MCF 10A (cell line): ENCODE results near the gene PARL. TPM values are rescaled to one million over a fixed set of nuclear protein-coding genes. Genes with fewer than 3 reads are reported as not detected.
A peak's percentile ranks its signal among the peaks of the same experiment; 100 is the strongest.

Experiments
- BruUV-seq: library from RNA; stranded (reverse); fragments of 400-500 nt; replicated peaks from 2 replicates; lab custom pipeline; 2021; lab: Mats Ljungman, UMichigan
- CTCF ChIA-PET: fragments of 300-600 bp; sonication (Branson Sonifier 250); formaldehyde crosslinking; extraction: SDS; loops from one replicate; lab custom pipeline; 2021; ENCODE audit warnings: antibody characterized with exemption, inconsistent platforms; lab: Yijun Ruan, JAX
- POLR2A ChIA-PET: fragments of 300-600, 350-650 bp; sonication (Branson Sonifier 250); formaldehyde crosslinking; extraction: SDS; loops from one replicate; lab custom pipeline; 2020; ENCODE audit warnings: antibody characterized with exemption, inconsistent platforms; lab: Yijun Ruan, JAX
- DNase-seq: peaks from one replicate; pipeline ENCODE4 v3.0.0-alpha.2; 2018; ENCODE audit not compliant: unreplicated experiment
- H3K27ac Mint-ChIP-seq: one replicate; pipeline ENCODE4 v1.8.0; 2022; ENCODE audit warnings: mild to moderate bottlenecking, low read depth, mixed read lengths; ENCODE audit not compliant: unreplicated experiment
- H3K27me3 Mint-ChIP-seq: one replicate; pipeline ENCODE4 v1.8.0; 2022; ENCODE audit warnings: mixed read lengths; ENCODE audit not compliant: insufficient read depth, unreplicated experiment
- H3K36me3 Mint-ChIP-seq: one replicate; pipeline ENCODE4 v1.8.0; 2022; ENCODE audit warnings: mild to moderate bottlenecking, moderate library complexity, mixed read lengths; ENCODE audit not compliant: insufficient read depth, unreplicated experiment
- H3K4me1 Mint-ChIP-seq: one replicate; pipeline ENCODE4 v1.8.0; 2022; ENCODE audit warnings: mixed read lengths; ENCODE audit not compliant: insufficient read depth, unreplicated experiment
- H3K4me3 Mint-ChIP-seq: one replicate; pipeline ENCODE4 v1.8.0; 2022; ENCODE audit warnings: mild to moderate bottlenecking, moderate library complexity, mixed read lengths; ENCODE audit not compliant: unreplicated experiment
- H3K9me3 Mint-ChIP-seq: one replicate; pipeline ENCODE4 v1.8.0; 2022; ENCODE audit warnings: mixed read lengths; ENCODE audit not compliant: unreplicated experiment
- CTCF ChIP-seq: fragments of 200-600 bp; IDR thresholded peaks from one replicate; pipeline ENCODE4 v1.8.0; 2022; ENCODE audit warnings: antibody characterized with exemption, mild to moderate bottlenecking; ENCODE audit not compliant: unreplicated experiment
- intact Hi-C: fragments of 100-400 bp; cut with micrococcal nuclease; formaldehyde crosslinking; loops from 2 replicates; pipeline ENCODE4 v1.14.1; 2022
- total RNA-seq: library from RNA; stranded (reverse); gene quantifications from 2 replicates; pipeline ENCODE4 v1.2.3, GENCODE V29; 2022

The PARL gene
- total RNA-seq, 1 experiment from 2014 or later = 88.0 TPM

- no peak for TF ChIP-seq CTCF
- POLR2A ChIA-PET = no interaction called here
- Mint-ChIP-seq H3K27ac (no peak overlapping the region), H3K27me3 (no peaks in the 10 kb centered on the region), H3K9me3 (no peaks in the 10 kb centered on the region), H3K4me3 (no peak overlapping the region), H3K36me3 (peaks cover 18% of the 10 kb centered on the region), H3K4me1 (peaks cover 2% of the 10 kb centered on the region)
- CTCF ChIA-PET = no interaction called here
- DNase-seq = no peak
- no TSS peak for BruUV-seq
- intact Hi-C loops = no loop called here
Observed at GRCh38 chr3:183930086-183930485, 45.4 kb upstream of the PARL start.

- Mint-ChIP-seq H3K27me3 (no peaks in the 10 kb centered on the region), H3K4me3 (no peak overlapping the region), H3K4me1 (peaks cover 12% of the 10 kb centered on the region), H3K27ac (no peak overlapping the region), H3K9me3 (no peaks in the 10 kb centered on the region), H3K36me3 (peaks cover 35% of the 10 kb centered on the region)
- CTCF ChIA-PET = interaction anchor here (0.7 kb wide), 1 partner anchor 728 kb away, joined by 3 read pairs; no protein-coding TSS in a partner anchor
- intact Hi-C loops = loop anchor here (5.0 kb wide), 1 partner anchor 90 kb away; the partner anchor contains the start of gene ABCC5
- POLR2A ChIA-PET = no interaction called here
- TF ChIP-seq CTCF = no peak
- DNase-seq = no peak
- no TSS peak for BruUV-seq
Observed at GRCh38 chr3:183927059-183927458, 42.4 kb upstream of the PARL start.

- Mint-ChIP-seq H3K4me1 (peaks cover 12% of the 10 kb centered on the region), H3K36me3 (peaks cover 39% of the 10 kb centered on the region), H3K27me3 (no peaks in the 10 kb centered on the region), H3K27ac (peak overlapping the region; percentile 13), H3K9me3 (no peaks in the 10 kb centered on the region), H3K4me3 (peak overlapping the region; percentile 38)
- TF ChIP-seq CTCF = no peak
- intact Hi-C loops = loop anchor here (5.0 kb wide), 1 partner anchor 92 kb away; the partner anchor contains the start of gene ABCC5
- no TSS peak for BruUV-seq
- DNase-seq = peak; percentile 93
- ChIA-PET CTCF (no interaction called here), POLR2A (interaction anchor here (1.0 to 2.1 kb wide), 2 partner anchors 45 to 210 kb away, joined by 3 to 10 read pairs; partner anchors contain the start of gene EIF2B5)
Observed at GRCh38 chr3:183924956-183925355, 40.3 kb upstream of the PARL start.

- Mint-ChIP-seq H3K4me1 (peaks cover 12% of the 10 kb centered on the region), H3K4me3 (peak overlapping the region; percentile 38), H3K27me3 (no peaks in the 10 kb centered on the region), H3K36me3 (peaks cover 41% of the 10 kb centered on the region), H3K27ac (peak overlapping the region; percentile 13), H3K9me3 (no peaks in the 10 kb centered on the region)
- peak; percentile 40 for DNase-seq
- CTCF ChIA-PET = interaction anchor here (1.9 kb wide), 1 partner anchor 29 kb away, joined by 8 read pairs; no protein-coding TSS in a partner anchor
- POLR2A ChIA-PET = interaction anchor here (1.0 to 2.1 kb wide), 2 partner anchors 45 to 210 kb away, joined by 3 to 10 read pairs; partner anchors contain the start of gene EIF2B5
- no peak for TF ChIP-seq CTCF
- intact Hi-C loops = no loop called here
- no TSS peak for BruUV-seq
Observed at GRCh38 chr3:183924543-183924942, 39.9 kb upstream of the PARL start.
